ENCODE results near the gene TPM2.

The TPM2 gene

DNA sequence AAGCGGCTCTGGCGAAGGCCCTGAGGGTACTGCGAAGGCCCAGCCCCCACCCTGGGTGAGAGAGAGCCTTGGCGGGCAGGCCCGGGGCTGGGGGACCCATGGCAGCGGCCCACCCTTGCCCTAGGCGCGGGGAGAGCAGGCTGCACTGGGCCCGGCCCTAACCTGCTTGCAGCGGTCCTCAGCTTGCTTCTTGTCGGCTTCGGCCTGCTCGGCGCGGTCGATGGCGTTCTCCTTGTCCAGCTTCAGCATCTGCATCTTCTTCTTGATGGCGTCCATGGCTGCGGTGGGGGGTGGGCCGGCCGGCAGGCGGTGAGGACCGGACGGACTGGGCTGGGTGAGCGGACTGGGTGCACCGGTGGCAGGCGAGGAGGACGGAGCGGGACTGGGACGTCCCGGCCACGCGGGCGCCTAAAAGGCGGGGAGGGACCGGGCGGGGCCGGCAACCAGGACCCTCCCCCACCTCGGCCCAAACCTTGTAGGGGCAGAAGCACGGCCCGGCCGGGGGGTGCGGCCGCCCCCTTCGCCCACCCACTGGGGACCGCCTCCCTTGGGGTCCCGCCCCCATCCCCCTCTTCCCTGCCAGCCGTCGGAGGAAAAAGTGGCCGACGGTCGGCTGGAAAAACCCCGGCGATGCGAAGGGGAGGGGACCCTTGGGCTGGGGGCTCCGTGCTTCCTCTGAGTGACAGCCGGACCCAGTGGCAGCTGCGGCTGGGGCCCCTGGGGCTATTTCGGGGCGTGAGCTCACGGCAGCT, at the start of gene TPM2:
Gene TPM2, minus strand, starts transcription at position 384 of the 752 bp plus-strand sequence. Its CDS starts 108 bp downstream, at position 276.
- no peak for DNase-seq (ENCODE audit: low read depth, low spot score)
- H3K27ac ChIP-seq, result peak within 1 kb of the TSS; percentile 73

DNA sequence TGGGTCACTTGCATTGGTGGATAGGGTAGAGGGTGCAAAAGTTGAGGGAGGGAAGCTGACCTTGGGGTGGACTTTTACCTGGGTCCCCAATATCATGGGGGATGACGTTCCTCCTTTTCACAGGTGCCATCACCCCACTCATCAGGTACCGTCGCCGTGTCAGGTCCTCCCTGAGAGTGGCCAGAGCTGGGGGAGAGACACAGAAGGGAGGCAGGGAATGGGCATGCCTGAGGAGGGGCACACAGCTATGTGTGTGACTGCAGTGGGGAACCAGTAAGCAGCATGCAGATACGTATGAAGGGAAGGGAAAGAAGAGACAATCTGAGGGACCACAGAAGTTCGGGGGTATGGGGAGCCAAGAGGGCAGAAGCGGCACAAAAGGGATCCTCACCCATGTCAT, 49.2 kb upstream of the TPM2 start:
- H3K27ac ChIP-seq, result no peak overlapping the region
- no peak for DNase-seq (ENCODE audit: low read depth, low spot score)

DNA sequence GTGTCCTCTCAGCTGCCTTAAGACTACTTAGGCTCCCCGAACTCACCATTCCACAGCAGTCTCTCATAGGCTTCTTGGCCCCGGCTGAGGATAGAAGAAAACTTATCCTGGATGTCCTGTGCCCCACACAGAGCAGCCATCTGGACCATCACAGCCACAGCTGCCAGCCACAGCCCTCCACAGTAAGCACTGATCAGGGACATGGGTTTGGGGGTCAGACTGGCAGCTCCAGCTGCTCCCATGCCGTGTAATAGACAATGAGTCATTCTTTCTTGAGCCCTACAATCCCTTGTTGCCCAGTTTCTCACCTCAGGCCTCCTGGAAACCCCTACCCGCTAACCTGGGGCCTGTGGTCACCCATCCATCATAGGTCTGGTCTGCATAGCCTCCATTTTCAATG, 48.5 kb upstream of the TPM2 start:
- no peak for DNase-seq (ENCODE audit: low read depth, low spot score)
- no peak overlapping the region for H3K27ac ChIP-seq

DNA sequence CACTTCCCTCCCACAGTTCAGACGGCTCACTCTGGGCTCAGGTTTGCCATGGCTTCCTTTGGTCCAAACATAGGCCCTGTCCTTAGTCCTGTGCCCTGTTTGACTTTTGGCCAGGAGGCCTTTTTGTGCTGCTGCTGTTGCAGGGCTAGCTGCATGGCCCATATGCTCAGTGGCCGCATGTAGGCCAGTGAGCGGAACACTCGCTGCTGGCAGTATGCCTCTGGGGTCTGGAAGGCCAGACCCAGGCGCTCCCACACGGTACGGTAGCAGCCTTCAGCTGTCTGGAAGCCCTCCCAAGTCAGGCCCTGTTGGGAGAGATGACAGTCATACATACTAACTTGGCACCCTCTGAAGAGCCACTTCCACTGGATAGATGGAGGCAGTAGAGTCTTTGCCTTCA, 47.4 kb upstream of the TPM2 start:
- no peak overlapping the region for H3K27ac ChIP-seq
- no peak for DNase-seq (ENCODE audit: low read depth, low spot score)

DNA sequence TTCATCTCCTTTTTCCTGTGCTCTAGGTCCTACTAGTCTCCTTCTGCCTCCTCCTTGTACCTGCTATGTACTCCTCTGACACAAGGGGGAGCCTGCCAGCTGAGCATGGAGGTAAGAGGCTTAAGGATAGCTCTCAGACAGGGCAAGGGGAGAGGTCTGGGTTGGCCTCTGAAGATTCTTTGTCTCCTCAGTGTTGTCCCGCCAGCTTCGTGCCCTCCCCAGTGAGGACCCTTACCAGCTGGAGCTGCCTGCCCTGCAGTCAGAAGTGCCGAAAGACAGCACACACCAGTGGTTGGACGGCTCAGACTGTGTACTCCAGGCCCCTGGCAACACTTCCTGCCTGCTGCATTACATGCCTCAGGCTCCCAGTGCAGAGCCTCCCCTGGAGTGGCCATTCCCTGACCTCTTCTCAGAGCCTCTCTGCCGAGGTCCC, 46.5 kb upstream of the TPM2 start:
- no peak overlapping the region for H3K27ac ChIP-seq
- no peak for DNase-seq (ENCODE audit: low read depth, low spot score)

DNA sequence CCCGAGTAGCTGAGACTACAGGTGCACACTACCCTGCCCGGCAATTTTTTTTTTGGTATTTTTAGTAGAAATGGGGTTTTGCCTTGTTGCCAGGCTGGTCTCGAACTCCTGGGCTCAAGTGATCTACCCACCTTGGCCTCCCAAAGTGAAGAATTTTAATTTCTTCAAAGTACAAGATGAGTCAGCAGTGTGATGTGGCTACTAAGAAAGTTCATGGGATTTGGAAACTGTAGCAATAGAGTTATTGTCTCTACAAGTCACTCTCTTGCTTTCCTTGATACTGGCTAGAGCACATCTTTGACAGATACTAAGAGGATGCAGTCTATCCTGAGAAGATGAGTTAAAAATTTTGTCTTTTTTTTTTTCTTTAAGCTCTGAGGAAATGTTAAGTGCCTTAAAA, 44.4 kb upstream of the TPM2 start:
- DNase-seq (ENCODE audit: low read depth, low spot score), result no peak
- peak overlapping the region; percentile 96 for H3K27ac ChIP-seq

DNA sequence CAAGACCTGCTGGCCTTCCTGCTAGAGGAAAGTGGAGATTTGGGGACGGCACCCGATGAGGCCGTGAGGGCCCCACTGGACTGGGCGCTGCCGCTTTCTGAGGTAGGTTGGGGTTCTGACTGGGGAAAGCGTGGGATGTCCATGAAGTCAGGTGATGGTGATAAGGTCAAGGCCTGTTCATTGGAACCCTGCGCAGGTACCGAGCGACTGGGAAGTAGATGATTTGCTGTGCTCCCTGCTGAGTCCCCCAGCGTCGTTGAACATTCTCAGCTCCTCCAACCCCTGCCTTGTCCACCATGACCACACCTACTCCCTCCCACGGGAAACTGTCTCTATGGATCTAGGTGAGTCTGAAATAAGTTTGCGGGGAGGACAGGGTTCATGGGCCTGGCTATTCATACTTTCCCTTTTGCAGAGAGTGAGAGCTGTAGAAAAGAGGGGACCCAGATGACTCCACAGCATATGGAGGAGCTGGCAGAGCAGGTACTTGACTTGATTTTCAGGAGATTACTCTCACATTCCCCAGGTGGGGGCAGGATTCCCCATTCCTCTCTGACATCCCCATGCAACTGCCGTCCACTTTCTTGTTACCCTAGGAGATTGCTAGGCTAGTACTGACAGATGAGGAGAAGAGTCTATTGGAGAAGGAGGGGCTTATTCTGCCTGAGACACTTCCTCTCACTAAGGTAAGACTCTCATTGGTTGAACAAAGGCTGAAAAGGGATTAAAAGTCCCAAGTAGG, 43.2 kb upstream of the TPM2 start:
- peak; percentile 65 for DNase-seq (ENCODE audit: low read depth, low spot score)
- peak overlapping the region; percentile 96 for H3K27ac ChIP-seq

DNA sequence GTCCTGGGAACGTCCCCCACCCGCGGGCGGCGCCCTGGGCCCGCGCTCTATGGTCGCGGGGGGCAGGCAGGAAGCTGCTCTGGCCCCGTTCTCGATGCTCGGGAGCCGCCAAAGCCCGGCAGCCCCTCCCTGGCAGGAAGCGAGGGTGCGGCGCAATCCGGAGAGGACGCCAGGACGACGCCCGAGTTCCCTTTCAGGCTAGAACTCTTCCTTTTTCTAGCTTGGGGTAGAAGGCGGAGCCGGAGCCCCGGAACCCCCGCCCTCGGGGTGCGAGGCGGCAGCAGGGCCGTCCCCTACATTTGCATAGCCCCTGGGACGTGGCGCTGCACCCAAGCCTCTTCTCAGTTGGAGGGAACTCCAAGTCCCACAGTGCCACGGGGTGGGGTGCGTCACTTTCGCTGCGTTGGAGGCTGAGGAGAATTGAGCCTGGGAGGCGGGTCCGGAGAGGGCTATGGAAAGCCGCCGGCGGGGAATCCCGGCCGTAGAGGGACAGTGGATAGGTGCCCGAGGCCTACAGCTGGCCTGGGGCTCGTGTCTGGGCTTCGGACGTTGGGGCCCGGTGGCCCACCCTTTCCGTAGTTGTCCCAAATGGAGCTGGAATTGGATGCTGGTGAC, 42.6 kb upstream of the TPM2 start, which contains the start of the genes CREB3 and TLN1:
Gene CREB3, plus strand, starts transcription at position 482 of the 615 bp plus-strand sequence. Its CDS starts 107 bp downstream, at position 589.
Gene TLN1, minus strand, starts transcription at position 11 of the 615 bp plus-strand sequence. CDS start 6,501 bp downstream, outside the sequence.
- H3K27ac ChIP-seq, result peak within 1 kb of the TSS; percentile 96
- DNase-seq (ENCODE audit: low read depth, low spot score), result peak; percentile 94

DNA sequence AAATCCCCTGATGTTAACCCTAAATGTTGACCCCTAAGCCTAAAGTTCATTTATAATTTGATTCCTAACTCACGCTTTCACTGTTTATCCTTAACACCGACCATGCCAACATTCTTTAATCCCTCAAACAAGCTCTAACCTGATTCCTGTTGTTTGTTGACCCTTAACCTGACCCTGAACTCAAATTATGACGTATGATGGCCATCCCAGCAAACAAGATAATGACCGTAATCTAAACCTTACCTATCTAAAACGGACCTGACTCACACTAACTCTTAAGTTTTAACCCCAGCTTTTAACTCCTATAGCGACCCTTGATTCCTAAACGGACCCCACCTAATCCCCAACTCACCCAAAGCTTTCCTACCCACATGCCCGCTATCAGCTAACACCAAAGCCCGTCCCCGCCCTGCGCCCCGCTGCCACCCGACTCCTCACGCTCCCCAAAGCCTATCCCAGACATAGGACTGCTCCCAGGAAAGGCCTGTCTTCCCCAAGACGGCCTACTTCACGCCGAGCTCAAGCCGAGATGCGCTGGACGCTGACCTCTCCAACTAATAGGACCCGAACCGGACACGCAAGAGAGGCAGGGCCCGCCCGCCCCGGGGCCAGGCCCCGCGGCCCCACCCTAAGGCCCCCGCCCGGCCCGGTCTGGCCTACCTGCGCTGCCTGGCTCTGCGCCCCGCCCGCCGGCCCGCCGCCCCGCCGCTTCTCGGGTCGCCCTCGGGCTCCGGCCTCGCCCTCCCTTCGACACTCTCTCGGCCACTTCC, 41.9 kb upstream of the TPM2 start:
- no peak for DNase-seq (ENCODE audit: low read depth, low spot score)
- peak overlapping the region; percentile 96 for H3K27ac ChIP-seq

DNA sequence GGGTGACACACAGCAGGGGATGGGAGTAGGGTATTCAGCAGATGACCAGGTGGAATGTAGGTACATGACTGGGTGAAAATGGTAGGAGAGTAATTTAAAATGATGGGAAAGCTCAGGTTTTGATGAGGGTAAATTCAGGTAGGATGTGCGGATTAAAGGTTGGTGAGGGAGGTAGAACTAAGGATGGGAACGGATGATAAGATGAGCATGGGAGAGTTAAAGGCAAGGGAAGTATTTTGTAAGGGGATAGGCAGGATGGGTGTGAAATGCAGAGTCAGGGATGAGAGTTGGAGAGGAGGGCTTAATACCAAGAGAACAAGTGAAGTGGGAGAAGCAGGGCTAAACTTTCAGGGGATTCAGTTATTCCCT, 40.7 kb upstream of the TPM2 start:
- H3K27ac ChIP-seq, result peak overlapping the region; percentile 96
- DNase-seq (ENCODE audit: low read depth, low spot score), result no peak

DNA sequence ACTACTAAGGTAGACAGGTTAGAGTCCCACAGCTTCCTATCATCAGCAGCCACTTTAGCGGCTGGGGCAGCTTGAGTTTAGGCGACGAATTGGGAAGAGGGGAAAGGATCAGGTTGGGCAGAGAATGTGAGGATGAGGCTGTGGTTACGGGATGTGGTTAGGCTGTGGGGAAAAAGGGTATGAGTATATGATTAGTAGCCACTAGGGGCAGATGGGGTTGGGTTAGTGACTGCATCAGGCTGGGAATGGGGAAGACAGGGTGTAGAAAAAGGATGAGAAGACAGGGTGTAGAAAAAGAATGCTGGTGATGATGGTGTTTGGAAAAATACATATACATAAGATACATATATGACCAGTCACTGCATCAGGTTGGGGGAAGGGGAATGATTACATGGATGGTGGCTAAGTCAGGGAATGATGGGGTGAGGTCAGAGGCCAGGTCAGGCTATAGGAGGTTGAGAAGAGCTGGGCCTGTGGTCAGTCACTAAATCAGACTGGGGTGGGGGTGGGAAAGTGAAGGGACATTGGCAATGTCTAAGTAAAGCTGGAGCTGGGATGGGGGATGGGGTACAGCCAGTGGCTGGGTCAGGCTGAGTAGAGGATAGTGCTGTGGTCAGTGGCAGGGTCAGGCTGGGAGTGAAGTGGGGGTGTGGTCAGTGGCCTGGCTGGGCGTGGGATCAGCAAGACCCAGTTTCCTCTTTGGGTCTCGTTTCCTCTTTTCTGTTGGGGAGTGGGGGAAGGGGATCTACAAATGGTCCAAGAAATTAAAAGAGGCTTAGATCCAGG, 40.2 kb upstream of the TPM2 start:
- DNase-seq (ENCODE audit: low read depth, low spot score), result no peak
- H3K27ac ChIP-seq, result peak overlapping the region; percentile 96

DNA sequence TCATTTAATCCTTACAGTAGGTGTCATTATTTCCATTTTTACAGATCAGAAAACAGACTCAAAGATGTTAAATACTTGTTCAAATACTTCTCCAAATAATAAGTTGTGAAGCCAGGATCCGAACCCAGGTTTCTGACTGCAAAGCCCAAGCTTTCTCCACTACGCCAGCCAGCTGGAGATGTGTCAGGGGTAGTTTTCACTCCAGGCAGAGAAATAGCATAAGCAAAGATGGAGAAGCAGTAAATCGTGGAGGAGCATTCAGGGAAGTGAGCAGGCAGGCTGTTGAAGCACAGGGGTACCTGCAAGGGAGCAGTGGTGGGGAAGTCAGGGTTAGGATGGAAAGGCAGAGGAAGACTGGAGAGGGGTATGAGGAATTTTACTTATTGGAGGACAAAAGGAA, 39.4 kb upstream of the TPM2 start:
- H3K27ac ChIP-seq, result peak overlapping the region; percentile 96

DNA sequence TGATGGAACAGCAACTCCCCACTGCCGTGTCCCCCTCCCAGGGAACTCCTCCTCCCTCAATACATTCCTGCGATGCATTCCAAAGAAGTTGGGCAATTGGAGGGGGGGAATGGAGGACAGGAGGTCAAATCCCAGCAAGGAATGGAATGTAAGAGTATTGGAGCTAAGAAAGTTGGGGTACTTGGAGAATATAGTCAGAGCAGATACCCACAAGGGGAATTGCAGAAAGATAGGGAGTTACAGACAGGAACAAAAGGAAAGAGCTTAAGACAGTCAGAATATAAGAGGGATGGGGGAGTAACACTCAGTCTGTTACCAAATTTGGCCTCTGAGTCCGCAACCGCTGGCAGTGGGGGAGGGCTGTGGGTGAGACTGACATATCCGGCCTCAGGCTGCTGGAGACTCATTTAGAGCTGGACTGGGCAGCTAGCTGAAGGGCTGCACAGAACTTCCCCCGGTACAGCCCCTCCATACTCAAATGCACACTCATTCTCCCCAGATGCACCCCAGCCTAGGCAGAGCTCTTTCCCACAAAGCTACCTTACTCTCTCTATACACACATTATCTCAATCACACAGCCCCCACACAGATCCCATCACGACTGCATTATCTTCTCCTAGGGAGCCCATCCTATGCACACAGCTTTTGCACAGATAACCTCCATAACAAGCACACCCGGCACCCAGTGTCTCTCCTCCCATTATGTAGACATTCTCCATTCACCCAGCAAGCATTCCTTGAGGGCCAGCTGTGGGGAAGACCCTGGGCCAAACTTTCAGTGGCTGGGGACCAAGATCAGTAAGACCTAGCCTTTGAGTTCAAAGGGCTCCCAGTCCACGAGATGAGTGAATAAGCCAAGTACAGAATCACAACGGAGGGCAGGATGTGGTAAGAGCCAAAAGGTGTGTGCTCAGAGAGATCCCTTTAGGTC, 38.6 kb upstream of the TPM2 start:
- DNase-seq (ENCODE audit: low read depth, low spot score), result no peak
- peak overlapping the region; percentile 96 for H3K27ac ChIP-seq

More for the DNA sequence above, 39.4 kb upstream of the TPM2 start:
- no peak for DNase-seq (ENCODE audit: low read depth, low spot score)

DNA sequence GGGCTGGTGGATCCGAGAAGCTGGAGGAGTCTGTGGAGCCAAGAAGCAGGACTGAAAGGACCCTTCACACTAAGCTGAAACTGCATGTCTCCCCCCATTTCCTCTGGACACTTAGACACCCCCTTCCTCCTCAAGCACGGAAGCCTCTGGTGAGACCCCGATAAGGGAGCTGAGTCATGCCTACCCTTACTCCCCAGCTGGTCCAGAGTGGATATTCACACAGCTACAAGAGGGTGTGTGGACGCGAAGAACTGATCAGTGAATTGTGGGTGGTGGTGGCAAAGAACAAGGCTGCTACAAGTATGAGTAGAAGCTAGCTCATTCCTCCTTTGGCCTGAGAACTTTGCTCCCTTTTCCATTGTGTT, 37.9 kb upstream of the TPM2 start:
- DNase-seq (ENCODE audit: low read depth, low spot score), result no peak
- peak overlapping the region; percentile 96 for H3K27ac ChIP-seq

DNA sequence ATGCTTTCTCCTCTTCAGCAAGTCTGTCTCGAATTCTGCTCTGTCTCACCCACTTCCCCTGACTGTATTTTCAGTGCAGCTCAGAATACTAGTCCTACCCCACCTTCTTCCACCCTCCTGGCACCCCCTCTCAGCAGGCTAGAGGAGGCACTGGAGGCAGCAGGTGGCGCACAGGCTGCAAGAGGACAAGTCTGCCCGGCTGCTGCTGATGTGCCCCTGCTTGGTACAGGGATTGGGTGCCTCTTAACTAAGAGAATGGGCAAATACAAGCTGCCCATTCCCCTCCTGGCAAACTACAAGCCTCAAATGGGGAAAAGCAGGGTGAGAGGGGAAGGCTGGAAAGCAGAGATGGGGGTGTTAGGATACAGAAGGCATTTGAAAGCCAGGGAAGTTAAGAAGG, 37.2 kb upstream of the TPM2 start:
- DNase-seq (ENCODE audit: low read depth, low spot score), result no peak
- H3K27ac ChIP-seq, result peak overlapping the region; percentile 96

DNA sequence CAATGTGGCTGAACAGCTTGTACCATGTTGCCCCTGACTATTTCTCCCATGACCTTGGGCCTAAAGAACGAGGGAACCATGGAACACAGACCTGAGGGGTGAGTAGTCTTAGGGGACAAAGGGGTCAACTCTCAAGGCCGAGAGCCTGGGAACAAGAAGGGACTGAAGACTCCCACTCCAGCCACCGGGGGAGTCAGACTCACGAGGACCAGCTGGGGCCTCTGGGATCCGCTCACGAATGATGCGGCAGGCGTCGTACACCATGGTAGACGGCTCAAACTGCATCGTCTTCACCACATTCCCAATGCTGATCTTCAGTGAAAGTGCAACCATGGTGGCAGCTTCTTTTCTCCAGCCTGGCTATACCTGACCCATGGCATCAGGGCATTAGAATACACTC, 35.6 kb upstream of the TPM2 start:
- H3K27ac ChIP-seq, result no peak overlapping the region
- no peak for DNase-seq (ENCODE audit: low read depth, low spot score)

DNA sequence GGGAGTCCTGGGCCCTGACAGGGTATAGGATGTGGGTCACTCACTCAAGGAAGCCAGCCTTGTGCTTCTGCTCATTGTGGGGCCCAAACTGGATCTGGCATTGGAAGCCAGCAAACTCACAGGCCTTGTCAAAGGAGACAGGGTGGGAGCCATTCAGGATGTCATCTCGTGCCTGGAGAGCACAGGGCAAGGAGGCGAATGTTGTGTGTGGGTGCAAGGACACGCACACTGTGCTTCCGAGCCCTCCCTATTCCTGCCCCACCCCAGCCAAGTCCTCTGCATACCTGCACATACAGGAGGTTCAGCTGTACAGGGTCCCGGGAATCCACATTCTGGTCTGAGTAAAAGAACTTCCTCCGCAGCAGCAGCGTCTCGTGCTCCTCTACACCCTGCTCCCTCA, 34.2 kb upstream of the TPM2 start:
- no peak overlapping the region for H3K27ac ChIP-seq
- DNase-seq (ENCODE audit: low read depth, low spot score), result no peak

DNA sequence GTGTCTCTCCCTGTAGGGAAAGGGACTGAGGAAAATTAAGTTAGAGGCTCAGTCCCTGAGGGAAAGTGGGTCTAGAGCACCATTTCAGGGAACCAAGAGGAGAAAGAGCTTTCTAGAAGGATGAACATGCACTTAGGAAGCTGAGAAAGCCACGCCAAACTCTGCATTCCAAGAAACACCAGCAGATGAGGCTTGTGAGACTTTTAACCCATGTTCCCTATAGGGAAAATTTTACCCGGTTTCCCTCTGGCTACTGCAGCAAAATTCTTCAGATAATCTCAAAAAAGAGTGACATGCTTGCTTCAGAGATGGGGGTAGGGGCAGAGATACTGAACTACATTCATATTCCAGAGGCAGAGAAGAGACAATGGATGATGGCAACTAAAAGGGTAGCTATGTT, 33.7 kb upstream of the TPM2 start:
- no peak overlapping the region for H3K27ac ChIP-seq

DNA sequence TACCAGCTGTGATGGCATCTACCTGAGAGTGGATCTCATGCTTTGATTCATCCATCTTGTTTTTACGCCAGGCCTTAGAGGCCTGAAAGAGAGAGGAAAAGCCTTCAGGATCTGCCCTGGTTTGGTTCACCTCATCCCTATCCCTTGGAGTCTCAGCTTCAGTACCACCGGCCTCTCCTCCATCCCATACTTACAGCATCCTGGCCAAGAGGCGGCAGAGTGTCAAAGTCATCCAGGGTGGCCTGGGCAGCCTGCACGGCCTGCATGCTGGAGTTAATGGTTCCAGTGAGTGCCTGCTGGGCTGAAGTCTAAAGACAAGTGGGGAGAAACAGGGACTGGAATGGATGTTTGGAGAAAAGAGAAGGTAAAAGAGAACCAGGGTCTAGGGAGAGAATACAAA, 29.8 kb upstream of the TPM2 start:
- H3K27ac ChIP-seq, result peak overlapping the region; percentile 73
- no peak for DNase-seq (ENCODE audit: low read depth, low spot score)

More for the DNA sequence above, 33.7 kb upstream of the TPM2 start:
- DNase-seq (ENCODE audit: low read depth, low spot score), result no peak

All from epithelial cell of prostate (primary cell).